Measurements from ENCODE around the gene CHRNA1. TPM values are rescaled to one million over a fixed set of nuclear protein-coding genes. Genes with fewer than 3 reads are reported as not detected.

The CHRNA1 gene
- total and polyA plus RNA-seq, 4 donors, result 0.03 TPM; not detected in 3

DNA sequence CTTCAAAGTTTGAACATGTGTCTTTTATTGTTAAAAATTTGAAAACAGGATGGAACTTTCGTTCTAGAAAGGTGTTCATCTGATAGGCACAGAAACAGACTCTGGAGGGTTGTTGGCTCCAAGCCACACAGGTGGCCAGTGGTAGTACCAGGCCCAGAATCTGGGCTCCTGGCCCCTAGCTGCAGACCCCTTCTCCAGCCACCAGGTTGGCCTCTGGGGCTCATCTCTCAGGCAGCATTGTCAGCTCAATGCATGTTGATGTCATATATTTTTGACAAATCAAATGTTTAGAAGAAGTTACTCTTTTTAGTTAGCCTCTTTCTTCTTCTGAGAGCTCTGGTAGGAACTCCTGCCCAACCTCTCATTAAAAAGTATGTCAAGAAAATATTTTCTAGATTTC is 34.5 kb upstream of the CHRNA1 start:
- 85 to 94% methylated on average over 1 of the region's 1 CpG for WGBS, 2 donors
- Histone ChIP-seq H3K36me3 (ENCODE audit: control insufficient read depth in 4 of 4, insufficient read depth in 4 of 4, low read length in 4 of 4) (peaks cover 0 to 22% (median 15%) of the 10 kb centered on the region in 4 donors), H3K27me3 (ENCODE audit: control insufficient read depth in 3 of 3, insufficient read depth in 3 of 3, low read length in 2 of 3) (no peaks in the 10 kb centered on the region), H3K27ac (ENCODE audit: low read depth in 1 of 2, low read length in 1 of 2) (no peak overlapping the region), H3K4me1 (ENCODE audit: control insufficient read depth in 5 of 5, insufficient read depth in 5 of 5, low read length in 5 of 5) (peaks cover 0 to 14% (median 0%) of the 10 kb centered on the region in 5 donors), H3K9me3 (ENCODE audit: control insufficient read depth in 4 of 4, insufficient read depth in 3 of 4, low read length in 3 of 4) (peaks cover 0 to 2% (median 0%) of the 10 kb centered on the region in 4 donors), H3K4me3 (no peak overlapping the region), H3K9ac (ENCODE audit: insufficient read depth in 1 of 2, low read length in 2 of 2) (no peak overlapping the region)
- ATAC-seq (ENCODE audit: insufficient read depth, low FRiP score), result no peak
- TF ChIP-seq, protein P1, sequence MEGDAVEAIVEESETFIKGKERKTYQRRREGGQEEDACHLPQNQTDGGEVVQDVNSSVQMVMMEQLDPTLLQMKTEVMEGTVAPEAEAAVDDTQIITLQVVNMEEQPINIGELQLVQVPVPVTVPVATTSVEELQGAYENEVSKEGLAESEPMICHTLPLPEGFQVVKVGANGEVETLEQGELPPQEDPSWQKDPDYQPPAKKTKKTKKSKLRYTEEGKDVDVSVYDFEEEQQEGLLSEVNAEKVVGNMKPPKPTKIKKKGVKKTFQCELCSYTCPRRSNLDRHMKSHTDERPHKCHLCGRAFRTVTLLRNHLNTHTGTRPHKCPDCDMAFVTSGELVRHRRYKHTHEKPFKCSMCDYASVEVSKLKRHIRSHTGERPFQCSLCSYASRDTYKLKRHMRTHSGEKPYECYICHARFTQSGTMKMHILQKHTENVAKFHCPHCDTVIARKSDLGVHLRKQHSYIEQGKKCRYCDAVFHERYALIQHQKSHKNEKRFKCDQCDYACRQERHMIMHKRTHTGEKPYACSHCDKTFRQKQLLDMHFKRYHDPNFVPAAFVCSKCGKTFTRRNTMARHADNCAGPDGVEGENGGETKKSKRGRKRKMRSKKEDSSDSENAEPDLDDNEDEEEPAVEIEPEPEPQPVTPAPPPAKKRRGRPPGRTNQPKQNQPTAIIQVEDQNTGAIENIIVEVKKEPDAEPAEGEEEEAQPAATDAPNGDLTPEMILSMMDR (IDR thresholded peaks at IDR 0.05; ENCODE audit: control extremely low read depth, extremely low read depth), result no peak
- DNase-seq, result no peak

DNA sequence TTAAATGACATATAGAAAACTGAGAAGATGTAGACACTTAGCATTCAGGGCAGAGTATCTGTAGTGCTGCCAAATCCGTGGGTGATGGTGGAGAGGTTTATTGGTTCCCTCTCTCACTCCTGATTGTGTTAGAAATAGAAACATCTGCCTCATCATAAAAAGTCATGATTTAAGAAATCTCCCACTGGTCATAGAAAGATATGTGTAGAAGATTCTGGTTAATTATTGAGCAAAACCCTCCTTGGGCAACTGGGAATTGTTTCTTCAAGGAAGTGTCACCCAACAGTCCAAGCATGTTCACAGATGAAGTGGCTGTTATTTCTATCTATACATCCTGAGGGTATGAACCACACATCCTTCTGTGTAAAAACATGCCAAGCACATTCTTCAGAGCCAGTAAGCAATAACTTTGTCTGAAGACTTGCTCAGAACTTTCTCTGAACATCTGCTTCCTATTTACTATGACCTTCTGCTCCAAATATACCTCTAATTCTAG is 33.6 kb upstream of the CHRNA1 start:
- Histone ChIP-seq H3K27me3 (ENCODE audit: control insufficient read depth in 3 of 3, insufficient read depth in 3 of 3, low read length in 2 of 3) (no peaks in the 10 kb centered on the region), H3K4me1 (ENCODE audit: control insufficient read depth in 5 of 5, insufficient read depth in 5 of 5, low read length in 5 of 5) (peaks cover 0 to 14% (median 0%) of the 10 kb centered on the region in 5 donors), H3K36me3 (ENCODE audit: control insufficient read depth in 4 of 4, insufficient read depth in 4 of 4, low read length in 4 of 4) (peaks cover 0 to 22% (median 15%) of the 10 kb centered on the region in 4 donors), H3K9ac (ENCODE audit: insufficient read depth in 1 of 2, low read length in 2 of 2) (no peak overlapping the region), H3K4me3 (no peak overlapping the region), H3K9me3 (ENCODE audit: control insufficient read depth in 4 of 4, insufficient read depth in 3 of 4, low read length in 3 of 4) (peaks cover 0 to 2% (median 0%) of the 10 kb centered on the region in 4 donors), H3K27ac (ENCODE audit: low read depth in 1 of 2, low read length in 1 of 2) (no peak overlapping the region)
- TF ChIP-seq, protein P1 (IDR thresholded peaks at IDR 0.05; ENCODE audit: control extremely low read depth, extremely low read depth), result no peak
- DNase-seq, result peak in 1 of 3 donors; percentile 43
- ATAC-seq (ENCODE audit: insufficient read depth, low FRiP score), result no peak
- 39 to 64% methylated on average over 1 of the region's 1 CpG for WGBS, 2 donors

DNA sequence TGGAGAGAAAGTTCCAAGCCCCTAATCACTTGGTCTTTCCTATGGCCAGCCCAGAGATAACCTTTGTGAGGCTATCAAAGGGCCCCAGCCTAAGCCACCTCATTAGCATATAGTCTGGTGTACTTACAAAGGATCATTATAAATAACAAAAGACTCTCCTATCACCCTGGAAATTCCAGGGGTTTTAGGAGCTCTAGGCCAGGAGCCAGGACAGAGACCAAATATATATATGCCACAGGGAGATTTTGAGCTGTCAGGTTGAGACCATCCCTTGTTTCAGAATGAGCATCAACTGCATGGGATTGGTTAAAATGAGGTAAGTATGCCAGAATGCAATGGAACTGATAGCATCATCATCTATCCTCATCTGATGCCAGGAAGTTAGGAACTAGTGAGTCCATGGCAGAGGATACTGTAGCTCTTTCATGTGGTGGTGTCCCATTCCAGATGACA is 32.1 kb upstream of the CHRNA1 start:
- TF ChIP-seq, protein P1 (IDR thresholded peaks at IDR 0.05; ENCODE audit: control extremely low read depth, extremely low read depth), result no peak
- peaks cover 0 to 2% (median 0%) of the 10 kb centered on the region in 4 donors for H3K9me3 ChIP-seq (ENCODE audit: control insufficient read depth in 4 of 4, insufficient read depth in 3 of 4, low read length in 3 of 4)
- no peak overlapping the region for H3K4me3 ChIP-seq
- ATAC-seq (ENCODE audit: insufficient read depth, low FRiP score), result no peak
- H3K27me3 ChIP-seq (ENCODE audit: control insufficient read depth in 3 of 3, insufficient read depth in 3 of 3, low read length in 2 of 3), result no peaks in the 10 kb centered on the region
- no peak overlapping the region for H3K9ac ChIP-seq (ENCODE audit: insufficient read depth in 1 of 2, low read length in 2 of 2)
- H3K4me1 ChIP-seq (ENCODE audit: control insufficient read depth in 5 of 5, insufficient read depth in 5 of 5, low read length in 5 of 5), result peaks cover 0 to 14% (median 6%) of the 10 kb centered on the region in 5 donors
- peaks cover 0 to 21% (median 14%) of the 10 kb centered on the region in 4 donors for H3K36me3 ChIP-seq (ENCODE audit: control insufficient read depth in 4 of 4, insufficient read depth in 4 of 4, low read length in 4 of 4)
- peak in 1 of 3 donors; percentile 39 for DNase-seq
- no peak overlapping the region for H3K27ac ChIP-seq (ENCODE audit: low read depth in 1 of 2, low read length in 1 of 2)

Measured in lung (tissue), 12 donors.